SK-N-SH (cell line): ENCODE data around the gene PXMP4.

Experiments used
- EZH2phosphoT487 ChIP-seq: fragments of 200-600 bp; sonication (generic); IDR thresholded peaks from 2 replicates; pipeline ENCODE4 v1.6.1; 2017; ENCODE audit warnings: low read depth, mixed run types, mild to moderate bottlenecking, antibody characterized with exemption, moderate library complexity, borderline replicate concordance
- GABPA ChIP-seq: IDR thresholded peaks from 2 replicates; pipeline ENCODE4 v1.4.0; 2012; ENCODE audit warnings: low read depth, mild to moderate bottlenecking
- GATA2 ChIP-seq: sonication (generic); formaldehyde crosslinking; IDR thresholded peaks from 2 replicates; pipeline ENCODE4 v1.5.0; 2020; ENCODE audit warnings: mild to moderate bottlenecking, missing genetic modification reagents
- JUND ChIP-seq: IDR thresholded peaks from 2 replicates; pipeline ENCODE4 v1.4.0; 2012
- NFIC ChIP-seq: IDR thresholded peaks from 2 replicates; pipeline ENCODE4 v1.4.0; 2012; ENCODE audit warnings: borderline replicate concordance
- NRF1 ChIP-seq: IDR thresholded peaks from 2 replicates; pipeline ENCODE4 v1.6.1; 2012; ENCODE audit warnings: low read depth, mild to moderate bottlenecking, low read length
- POLR2AphosphoS5 ChIP-seq: IDR thresholded peaks from 2 replicates; pipeline ENCODE4 v1.6.1; 2012; ENCODE audit warnings: low read depth, low read length
- TAF1 ChIP-seq: IDR thresholded peaks from 2 replicates; pipeline ENCODE4 v1.6.1; 2012; ENCODE audit warnings: low read depth, mild to moderate bottlenecking, low read length, moderate library complexity, borderline replicate concordance
- TF ChIP-seq, protein P1 (sequence below): fragments of 200-600 bp; sonication (generic); IDR thresholded peaks from 2 replicates; pipeline ENCODE4 v1.6.1; 2017; ENCODE audit warnings: antibody characterized with exemption, mild to moderate bottlenecking, moderate library complexity
- TF ChIP-seq, protein P2 (sequence below): IDR thresholded peaks from 2 replicates; pipeline ENCODE4 v1.4.0; 2012; ENCODE audit warnings: low read depth

DNA sequence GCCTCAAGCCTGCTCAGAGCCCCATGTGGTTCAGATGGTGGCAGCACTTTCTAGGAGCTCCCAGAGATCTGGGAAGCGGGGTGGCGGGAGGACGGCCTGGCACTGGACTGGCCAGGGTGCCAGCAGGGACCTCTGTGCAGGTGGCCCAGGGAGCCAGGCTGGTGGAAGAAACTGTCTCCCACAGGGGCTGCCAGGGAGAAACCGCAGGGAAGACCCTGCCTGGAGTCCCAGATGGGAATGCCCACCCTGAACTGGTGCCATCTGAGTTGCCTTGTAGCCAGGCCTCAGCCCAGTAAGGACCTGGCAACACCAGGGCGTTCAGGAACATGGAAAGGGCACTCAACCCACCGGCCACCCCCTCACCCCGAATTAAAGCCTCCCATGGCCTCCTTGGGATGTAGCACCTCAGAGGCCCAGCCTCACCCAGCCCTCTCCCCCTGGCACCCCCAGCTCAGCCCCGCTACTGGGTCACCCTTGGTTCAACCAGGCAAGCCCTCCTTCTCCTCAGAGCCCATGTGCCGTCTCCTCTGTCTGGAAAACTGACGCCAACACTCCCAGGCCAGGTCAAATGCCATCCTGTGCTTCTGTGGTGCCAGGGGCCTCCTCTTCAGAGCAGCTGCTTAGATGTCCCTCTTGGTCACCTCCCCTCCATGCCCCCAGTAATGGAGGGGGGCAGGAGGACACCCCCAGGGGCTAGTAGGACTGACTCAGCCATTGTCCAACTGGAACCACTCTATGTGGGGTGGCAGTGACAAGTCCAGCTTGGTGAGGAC is 63.9 kb downstream of the PXMP4 start:
- no peak for TF ChIP-seq NRF1
- no peak for TF ChIP-seq POLR2AphosphoS5
- no peak for TF ChIP-seq NFIC
- TF ChIP-seq TAF1: no peak
- TF ChIP-seq, protein P1, sequence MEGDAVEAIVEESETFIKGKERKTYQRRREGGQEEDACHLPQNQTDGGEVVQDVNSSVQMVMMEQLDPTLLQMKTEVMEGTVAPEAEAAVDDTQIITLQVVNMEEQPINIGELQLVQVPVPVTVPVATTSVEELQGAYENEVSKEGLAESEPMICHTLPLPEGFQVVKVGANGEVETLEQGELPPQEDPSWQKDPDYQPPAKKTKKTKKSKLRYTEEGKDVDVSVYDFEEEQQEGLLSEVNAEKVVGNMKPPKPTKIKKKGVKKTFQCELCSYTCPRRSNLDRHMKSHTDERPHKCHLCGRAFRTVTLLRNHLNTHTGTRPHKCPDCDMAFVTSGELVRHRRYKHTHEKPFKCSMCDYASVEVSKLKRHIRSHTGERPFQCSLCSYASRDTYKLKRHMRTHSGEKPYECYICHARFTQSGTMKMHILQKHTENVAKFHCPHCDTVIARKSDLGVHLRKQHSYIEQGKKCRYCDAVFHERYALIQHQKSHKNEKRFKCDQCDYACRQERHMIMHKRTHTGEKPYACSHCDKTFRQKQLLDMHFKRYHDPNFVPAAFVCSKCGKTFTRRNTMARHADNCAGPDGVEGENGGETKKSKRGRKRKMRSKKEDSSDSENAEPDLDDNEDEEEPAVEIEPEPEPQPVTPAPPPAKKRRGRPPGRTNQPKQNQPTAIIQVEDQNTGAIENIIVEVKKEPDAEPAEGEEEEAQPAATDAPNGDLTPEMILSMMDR: no peak
- TF ChIP-seq, protein P2, sequence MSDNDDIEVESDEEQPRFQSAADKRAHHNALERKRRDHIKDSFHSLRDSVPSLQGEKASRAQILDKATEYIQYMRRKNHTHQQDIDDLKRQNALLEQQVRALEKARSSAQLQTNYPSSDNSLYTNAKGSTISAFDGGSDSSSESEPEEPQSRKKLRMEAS: no peak
- no peak for TF ChIP-seq JUND
- TF ChIP-seq EZH2phosphoT487: no peak
- no peak for TF ChIP-seq GATA2 (CRISPR knock-in tag)
- no peak for TF ChIP-seq GABPA
